Measurements from ENCODE around the gene PRRX1.

PRRX1 gene

GRCh38 chr1:170692866-170693575 lies 29.1 kb downstream of the PRRX1 start:
- DNase-seq, result no peak

GRCh38 chr1:170694172-170694926 lies 30.4 kb downstream of the PRRX1 start:
- DNase-seq, result no peak

GRCh38 chr1:170695955-170696590 lies 32.1 kb downstream of the PRRX1 start:
- DNase-seq, result no peak

GRCh38 chr1:170696591-170697290 lies 32.8 kb downstream of the PRRX1 start:
- no peak for DNase-seq

- DNase-seq, result no peak
Observed at GRCh38 chr1:170697316-170697715, 33.4 kb downstream of the PRRX1 start.

- DNase-seq, result no peak
Observed at GRCh38 chr1:170698301-170699275, 34.7 kb downstream of the PRRX1 start.

GRCh38 chr1:170699696-170700095 lies 35.8 kb downstream of the PRRX1 start:
- DNase-seq, result no peak

- DNase-seq, result no peak
Observed at GRCh38 chr1:170700842-170701615, 37.1 kb downstream of the PRRX1 start.

GRCh38 chr1:170701962-170702361 lies 38.0 kb downstream of the PRRX1 start:
- no peak for DNase-seq

- no peak for DNase-seq
Observed at GRCh38 chr1:170703591-170703990, 39.7 kb downstream of the PRRX1 start.

- DNase-seq, result no peak
Observed at GRCh38 chr1:170704256-170704655, 40.3 kb downstream of the PRRX1 start.

GRCh38 chr1:170705981-170706380 lies 42.0 kb downstream of the PRRX1 start:
- no peak for DNase-seq

GRCh38 chr1:170707117-170707516 lies 43.2 kb downstream of the PRRX1 start:
- DNase-seq, result no peak

GRCh38 chr1:170707959-170708655 lies 44.2 kb downstream of the PRRX1 start:
- no peak for DNase-seq

- DNase-seq, result no peak
Observed at GRCh38 chr1:170711682-170712081, 47.8 kb downstream of the PRRX1 start.

- no peak for DNase-seq
Observed at GRCh38 chr1:170714163-170714562, 50.2 kb downstream of the PRRX1 start.

GRCh38 chr1:170714938-170715337 lies 51.0 kb downstream of the PRRX1 start:
- no peak for DNase-seq

GRCh38 chr1:170716835-170717429 lies 53.0 kb downstream of the PRRX1 start:
- no peak for DNase-seq

- no peak for DNase-seq
Observed at GRCh38 chr1:170720661-170721060, 56.7 kb downstream of the PRRX1 start.

GRCh38 chr1:170721621-170722020 lies 57.7 kb downstream of the PRRX1 start:
- DNase-seq, result no peak
